Astrocyte (in vitro differentiated cells and primary cell): ENCODE measurements around the gene LALBA.

Source experiments
- CTCF ChIP-seq: IDR thresholded peaks from 2 replicates; pipeline ENCODE4 v1.5.1; 2011; ENCODE audit warnings: low read depth, mild to moderate bottlenecking, inconsistent platforms, low read length, moderate library complexity; ENCODE audit not compliant: insufficient read depth
- EZH2 ChIP-seq: IDR thresholded peaks from 2 replicates; pipeline ENCODE4 v1.6.1; 2012; ENCODE audit warnings: mild to moderate bottlenecking, low read length, inconsistent platforms; ENCODE audit not compliant: insufficient read depth

GRCh38 chr12:48600552-48600951 is 30.7 kb upstream of the LALBA start:
- no peak for TF ChIP-seq CTCF
- no peak for TF ChIP-seq EZH2
